Measurements from ENCODE around the gene SNRPA. TPM values are rescaled to one million over a fixed set of nuclear protein-coding genes. Genes with fewer than 3 reads are reported as not detected.
"Not testable (repeated sequence)": the region's sequence is repeated elsewhere in the genome, so short reads cannot be mapped to it uniquely, and the experiment has no call there.

The SNRPA gene
- total and polyA plus RNA-seq, 4 donors, result 44.5 to 77.4 (median 58.6) TPM

DNA sequence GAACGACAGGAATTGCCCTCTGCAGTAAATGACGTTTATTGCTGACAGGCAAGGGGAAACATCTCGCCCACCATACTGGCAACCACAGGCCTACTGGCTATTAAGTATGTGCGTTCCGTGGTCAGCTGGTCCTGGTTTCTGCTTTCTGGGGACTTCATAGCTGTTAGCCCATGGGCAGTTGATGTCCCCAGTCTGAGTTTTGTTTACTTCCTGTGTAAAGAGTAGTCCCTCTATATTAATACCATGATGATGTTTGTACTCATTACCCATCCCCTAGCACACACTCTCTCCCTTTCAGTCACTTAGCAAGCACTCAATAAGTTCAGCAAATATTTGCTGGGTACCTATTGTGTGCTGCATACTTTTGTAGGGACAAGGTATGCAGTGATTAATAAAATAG is 17.9 kb downstream of the SNRPA start:
- no peak overlapping the region for H3K4me3 ChIP-seq
- no peak for ATAC-seq (ENCODE audit: insufficient read depth, low FRiP score)
- 61 to 71% methylated on average over 5 of the region's 5 CpGs for WGBS, 2 donors
- no peaks in the 10 kb centered on the region for H3K9me3 ChIP-seq (ENCODE audit: control insufficient read depth in 4 of 4, insufficient read depth in 3 of 4, low read length in 3 of 4)
- H3K27ac ChIP-seq (ENCODE audit: low read depth in 1 of 2, low read length in 1 of 2), result peak overlapping the region in 1 of 2 donors; percentile 37
- no peaks in the 10 kb centered on the region for H3K27me3 ChIP-seq (ENCODE audit: control insufficient read depth in 3 of 3, insufficient read depth in 3 of 3, low read length in 2 of 3)
- H3K4me1 ChIP-seq (ENCODE audit: control insufficient read depth in 5 of 5, insufficient read depth in 5 of 5, low read length in 5 of 5), result peaks cover 0 to 1% (median 0%) of the 10 kb centered on the region in 5 donors
- H3K9ac ChIP-seq (ENCODE audit: insufficient read depth in 1 of 2, low read length in 2 of 2), result no peak overlapping the region
- TF ChIP-seq, protein P1, sequence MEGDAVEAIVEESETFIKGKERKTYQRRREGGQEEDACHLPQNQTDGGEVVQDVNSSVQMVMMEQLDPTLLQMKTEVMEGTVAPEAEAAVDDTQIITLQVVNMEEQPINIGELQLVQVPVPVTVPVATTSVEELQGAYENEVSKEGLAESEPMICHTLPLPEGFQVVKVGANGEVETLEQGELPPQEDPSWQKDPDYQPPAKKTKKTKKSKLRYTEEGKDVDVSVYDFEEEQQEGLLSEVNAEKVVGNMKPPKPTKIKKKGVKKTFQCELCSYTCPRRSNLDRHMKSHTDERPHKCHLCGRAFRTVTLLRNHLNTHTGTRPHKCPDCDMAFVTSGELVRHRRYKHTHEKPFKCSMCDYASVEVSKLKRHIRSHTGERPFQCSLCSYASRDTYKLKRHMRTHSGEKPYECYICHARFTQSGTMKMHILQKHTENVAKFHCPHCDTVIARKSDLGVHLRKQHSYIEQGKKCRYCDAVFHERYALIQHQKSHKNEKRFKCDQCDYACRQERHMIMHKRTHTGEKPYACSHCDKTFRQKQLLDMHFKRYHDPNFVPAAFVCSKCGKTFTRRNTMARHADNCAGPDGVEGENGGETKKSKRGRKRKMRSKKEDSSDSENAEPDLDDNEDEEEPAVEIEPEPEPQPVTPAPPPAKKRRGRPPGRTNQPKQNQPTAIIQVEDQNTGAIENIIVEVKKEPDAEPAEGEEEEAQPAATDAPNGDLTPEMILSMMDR (IDR thresholded peaks at IDR 0.05; ENCODE audit: control extremely low read depth, extremely low read depth), result no peak
- peaks cover 13 to 26% (median 17%) of the 10 kb centered on the region in 4 donors for H3K36me3 ChIP-seq (ENCODE audit: control insufficient read depth in 4 of 4, insufficient read depth in 4 of 4, low read length in 4 of 4)
- peak in 1 of 3 donors; percentile 58 for DNase-seq

DNA sequence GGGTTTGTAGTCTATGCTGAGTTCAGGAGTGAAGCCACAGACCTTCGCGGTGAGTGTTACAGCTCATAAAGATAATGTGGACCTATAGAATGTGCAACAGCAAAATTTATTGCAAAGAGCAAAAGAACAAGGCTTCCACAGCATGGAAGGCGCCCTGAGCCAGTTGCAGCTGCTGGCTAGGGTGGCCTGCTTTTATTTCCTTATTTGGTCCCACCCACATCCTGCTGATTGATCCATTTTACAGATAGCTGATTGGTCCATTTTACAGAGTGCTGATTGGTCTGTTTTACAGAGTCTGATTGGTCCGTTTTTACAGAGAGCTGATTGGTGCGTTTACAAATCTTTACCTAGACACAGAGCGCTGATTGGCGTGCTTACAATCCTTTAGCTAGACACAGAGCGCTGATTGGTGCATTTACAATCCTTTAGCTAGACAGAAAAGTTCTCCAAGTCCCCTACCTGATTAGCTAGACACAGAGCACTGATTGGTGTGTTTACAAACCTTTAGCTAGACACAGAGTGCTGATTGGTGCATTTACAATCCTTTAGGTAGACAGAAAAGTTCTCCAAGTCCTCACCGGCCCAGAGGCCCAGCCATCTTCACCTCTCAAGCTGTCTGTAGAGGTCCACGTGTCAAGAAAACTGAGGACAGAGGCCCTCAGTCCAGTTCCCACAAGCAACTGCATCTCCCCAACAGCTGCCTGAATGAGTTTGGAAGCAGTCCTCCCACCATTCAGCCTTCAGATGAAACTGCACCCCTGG is 20.3 kb downstream of the SNRPA start:
- not testable (repeated sequence) for ATAC-seq (ENCODE audit: insufficient read depth, low FRiP score); H3K36me3 ChIP-seq (ENCODE audit: control insufficient read depth in 4 of 4, insufficient read depth in 4 of 4, low read length in 4 of 4)

DNA sequence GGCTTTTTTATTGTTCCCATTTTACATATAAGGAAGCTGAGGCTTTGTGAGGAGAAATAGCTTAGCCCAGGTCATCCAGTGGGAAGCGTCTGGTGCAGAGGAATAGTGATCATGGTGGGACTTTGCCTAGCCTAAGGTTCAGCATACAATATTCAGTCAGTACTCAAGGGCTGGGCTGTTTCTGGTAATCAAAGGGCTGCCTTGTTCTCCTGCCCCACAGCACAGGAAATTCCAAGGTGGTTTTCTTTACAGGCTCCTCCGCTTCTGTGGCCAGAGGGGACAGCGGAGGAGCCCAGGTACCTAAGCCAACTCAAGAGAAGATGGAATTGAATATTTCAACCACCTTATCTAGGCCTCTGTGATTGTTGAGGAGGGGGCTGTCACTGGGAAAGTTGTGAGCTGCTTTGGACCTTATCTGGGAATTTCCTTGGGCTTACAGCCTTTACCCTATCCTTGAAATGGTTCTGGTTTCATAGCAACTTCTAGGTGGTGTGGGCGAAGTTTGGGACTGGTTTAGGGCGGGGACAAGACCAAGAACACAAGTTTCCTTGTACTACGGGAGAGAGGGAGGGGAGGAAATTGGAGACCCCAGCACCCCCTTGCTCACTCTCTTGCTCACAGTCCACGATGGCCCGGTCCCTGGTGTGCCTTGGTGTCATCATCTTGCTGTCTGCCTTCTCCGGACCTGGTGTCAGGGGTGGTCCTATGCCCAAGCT is 24.1 kb downstream of the SNRPA start, which contains the start of gene MIA:
TSS of gene MIA (plus strand) at position 606 of the 716 bp plus-strand sequence. CDS start at position 628, 22 bp downstream.
- Histone ChIP-seq H3K4me3 (no peak within 1 kb of the TSS), H3K36me3 (ENCODE audit: control insufficient read depth in 4 of 4, insufficient read depth in 4 of 4, low read length in 4 of 4) (peaks cover 0 to 1% (median 0%) of the 10 kb centered on the region in 4 donors), H3K9ac (ENCODE audit: insufficient read depth in 1 of 2, low read length in 2 of 2) (no peak within 1 kb of the TSS), H3K4me1 (ENCODE audit: control insufficient read depth in 5 of 5, insufficient read depth in 5 of 5, low read length in 5 of 5) (peaks cover 0 to 14% (median 9%) of the 10 kb centered on the region in 5 donors), H3K27ac (ENCODE audit: low read depth in 1 of 2, low read length in 1 of 2) (no peak within 1 kb of the TSS), H3K9me3 (ENCODE audit: control insufficient read depth in 4 of 4, insufficient read depth in 3 of 4, low read length in 3 of 4) (no peaks in the 10 kb centered on the region), H3K27me3 (ENCODE audit: control insufficient read depth in 3 of 3, insufficient read depth in 3 of 3, low read length in 2 of 3) (no peaks in the 10 kb centered on the region)
- WGBS, 2 donors, result 83 to 88% methylated on average over 9 of the region's 9 CpGs
- DNase-seq (peak in 1 of 3 donors; percentile 35), ATAC-seq (ENCODE audit: insufficient read depth, low FRiP score) (no peak)
- TF ChIP-seq, protein P1 (IDR thresholded peaks at IDR 0.05; ENCODE audit: control extremely low read depth, extremely low read depth), result no peak

More for the DNA sequence above, 20.3 kb downstream of the SNRPA start:
- not testable (repeated sequence) for H3K4me1 ChIP-seq (ENCODE audit: control insufficient read depth in 5 of 5, insufficient read depth in 5 of 5, low read length in 5 of 5); H3K27ac ChIP-seq (ENCODE audit: low read depth in 1 of 2, low read length in 1 of 2); DNase-seq; H3K9ac ChIP-seq (ENCODE audit: insufficient read depth in 1 of 2, low read length in 2 of 2); H3K9me3 ChIP-seq (ENCODE audit: control insufficient read depth in 4 of 4, insufficient read depth in 3 of 4, low read length in 3 of 4); H3K27me3 ChIP-seq (ENCODE audit: control insufficient read depth in 3 of 3, insufficient read depth in 3 of 3, low read length in 2 of 3); H3K4me3 ChIP-seq
- WGBS, 2 donors, result 96 to 98% methylated on average over 10 of the region's 10 CpGs

DNA sequence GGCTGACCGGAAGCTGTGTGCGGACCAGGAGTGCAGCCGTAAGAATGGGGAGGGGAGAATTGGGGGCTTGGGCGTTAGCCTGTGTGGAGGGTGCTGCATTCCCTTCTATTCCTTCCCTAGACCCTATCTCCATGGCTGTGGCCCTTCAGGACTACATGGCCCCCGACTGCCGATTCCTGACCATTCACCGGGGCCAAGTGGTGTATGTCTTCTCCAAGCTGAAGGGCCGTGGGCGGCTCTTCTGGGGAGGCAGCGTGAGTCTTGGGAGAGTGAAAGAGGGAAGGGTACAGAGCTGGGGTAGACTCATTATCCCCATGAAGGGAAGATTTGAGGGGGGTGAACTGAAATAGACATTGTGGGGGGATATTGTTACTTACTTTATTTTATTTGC is 24.6 kb downstream of the SNRPA start:
- no peak for ATAC-seq (ENCODE audit: insufficient read depth, low FRiP score)

More for the DNA sequence above, 24.6 kb downstream of the SNRPA start:
- Histone ChIP-seq H3K27me3 (ENCODE audit: control insufficient read depth in 3 of 3, insufficient read depth in 3 of 3, low read length in 2 of 3) (no peaks in the 10 kb centered on the region), H3K36me3 (ENCODE audit: control insufficient read depth in 4 of 4, insufficient read depth in 4 of 4, low read length in 4 of 4) (peaks cover 0 to 3% (median 0%) of the 10 kb centered on the region in 4 donors), H3K27ac (ENCODE audit: low read depth in 1 of 2, low read length in 1 of 2) (no peak overlapping the region), H3K9ac (ENCODE audit: insufficient read depth in 1 of 2, low read length in 2 of 2) (no peak overlapping the region), H3K4me3 (no peak overlapping the region), H3K4me1 (ENCODE audit: control insufficient read depth in 5 of 5, insufficient read depth in 5 of 5, low read length in 5 of 5) (peaks cover 0 to 14% (median 9%) of the 10 kb centered on the region in 5 donors), H3K9me3 (ENCODE audit: control insufficient read depth in 4 of 4, insufficient read depth in 3 of 4, low read length in 3 of 4) (no peaks in the 10 kb centered on the region)
- 93 to 96% methylated on average over 10 of the region's 10 CpGs for WGBS, 2 donors
- no peak for DNase-seq
- TF ChIP-seq, protein P1 (IDR thresholded peaks at IDR 0.05; ENCODE audit: control extremely low read depth, extremely low read depth), result no peak
